Activated CD8-positive, alpha-beta T cell treated with anti-CD3 and anti-CD28 coated beads for 36 hours (primary cell): ENCODE results near the gene OTOF. TPM values are rescaled to one million over a fixed set of nuclear protein-coding genes. Genes with fewer than 3 reads are reported as not detected.

ENCODE experiments used
- ATAC-seq: fragments of 200-7000 bp; cut with Tn5 transposase; one replicate; pipeline ENCODE4 v1.10.0; 2021; ENCODE audit warnings: mild to moderate bottlenecking, moderate library complexity
- CTCF ChIA-PET: fragments of 350-600 bp; sonication (Branson Sonifier 250); formaldehyde crosslinking; loops from one replicate; lab custom pipeline; 2021; ENCODE audit warnings: antibody characterized with exemption; lab: Charles Lee
- POLR2A ChIA-PET: fragments of 350-600 bp; sonication (Branson Sonifier 250); formaldehyde crosslinking; loops from one replicate; lab custom pipeline; 2021; ENCODE audit warnings: antibody characterized with exemption; lab: Charles Lee
- DNase-seq: peaks from one replicate; pipeline ENCODE4 v3.0.0-alpha.2; 2020
- H3K27ac Mint-ChIP-seq: one replicate; pipeline ENCODE4 v1.8.0; 2021; ENCODE audit warnings: mild to moderate bottlenecking, mixed read lengths
- H3K27me3 Mint-ChIP-seq: one replicate; pipeline ENCODE4 v1.8.0; 2021; ENCODE audit warnings: mixed read lengths
- H3K36me3 Mint-ChIP-seq: one replicate; pipeline ENCODE4 v1.8.0; 2021; ENCODE audit warnings: low read depth, mixed read lengths
- H3K4me1 Mint-ChIP-seq: one replicate; pipeline ENCODE4 v1.8.0; 2021; ENCODE audit warnings: low read depth, mixed read lengths
- H3K4me3 Mint-ChIP-seq: one replicate; pipeline ENCODE4 v1.8.0; 2021; ENCODE audit warnings: mild to moderate bottlenecking, moderate library complexity, mixed read lengths
- H3K9me3 Mint-ChIP-seq: one replicate; pipeline ENCODE4 v1.8.0; 2021; ENCODE audit warnings: mixed read lengths
- intact Hi-C: fragments of 100-400 bp; cut with micrococcal nuclease; formaldehyde crosslinking; loops from one replicate; pipeline ENCODE4 v1.10.0; 2022
- total RNA-seq, 2 experiments: library from RNA; stranded (reverse); gene quantifications; one replicate each; pipeline ENCODE4 v1.2.3, GENCODE V29; 2021
- TF ChIP-seq, protein P1 (sequence below): fragments of 200-600 bp; IDR thresholded peaks from one replicate; pipeline ENCODE4 v1.8.0; 2022; ENCODE audit warnings: antibody characterized with exemption, mild to moderate bottlenecking

OTOF gene
- total RNA-seq, 2 experiments from 2014 or later: 0.60 to 0.81 TPM

DNA sequence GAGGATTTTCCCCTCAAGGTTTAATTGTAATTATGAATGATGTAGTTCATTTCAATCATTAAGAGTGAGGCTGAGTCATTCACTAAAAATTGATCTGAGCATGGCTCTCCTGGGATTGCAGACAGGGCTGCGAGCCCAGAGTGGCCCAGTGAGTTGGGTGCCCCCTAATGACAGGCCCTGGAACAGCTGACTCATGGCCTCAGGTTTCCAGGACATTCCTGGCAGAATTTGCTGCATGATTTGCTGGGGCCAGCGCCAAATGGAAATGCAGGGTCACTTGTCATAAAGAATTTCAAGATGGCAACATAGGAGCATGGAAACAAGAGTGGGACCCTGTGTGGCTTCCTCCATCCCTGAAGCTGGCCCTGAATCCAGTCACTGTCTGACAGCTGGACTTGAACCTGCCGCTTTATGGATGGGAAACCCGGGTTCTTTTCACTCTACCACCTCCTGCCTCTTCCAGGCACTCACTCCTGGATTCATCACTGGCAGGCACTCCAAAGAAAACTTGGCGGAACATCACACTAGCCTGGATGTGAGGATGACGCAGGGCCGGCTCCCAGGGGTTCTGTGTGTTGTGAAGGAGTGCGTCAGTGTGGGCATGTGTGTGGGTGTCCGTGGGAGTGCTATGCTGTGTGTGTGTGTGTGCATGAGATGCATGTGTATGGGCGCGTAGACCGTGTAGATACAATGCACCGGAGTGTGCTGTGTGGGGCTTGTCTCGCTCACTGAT lies 15.2 kb downstream of the OTOF start:
- ATAC-seq: peak; percentile 56
- ChIA-PET POLR2A (no interaction called here), CTCF (no interaction called here)
- H3K4me1 Mint-ChIP-seq: no peaks in the 10 kb centered on the region
- H3K36me3 Mint-ChIP-seq: no peaks in the 10 kb centered on the region
- no peaks in the 10 kb centered on the region for H3K27me3 Mint-ChIP-seq
- DNase-seq: peak; percentile 37
- TF ChIP-seq, protein P1, sequence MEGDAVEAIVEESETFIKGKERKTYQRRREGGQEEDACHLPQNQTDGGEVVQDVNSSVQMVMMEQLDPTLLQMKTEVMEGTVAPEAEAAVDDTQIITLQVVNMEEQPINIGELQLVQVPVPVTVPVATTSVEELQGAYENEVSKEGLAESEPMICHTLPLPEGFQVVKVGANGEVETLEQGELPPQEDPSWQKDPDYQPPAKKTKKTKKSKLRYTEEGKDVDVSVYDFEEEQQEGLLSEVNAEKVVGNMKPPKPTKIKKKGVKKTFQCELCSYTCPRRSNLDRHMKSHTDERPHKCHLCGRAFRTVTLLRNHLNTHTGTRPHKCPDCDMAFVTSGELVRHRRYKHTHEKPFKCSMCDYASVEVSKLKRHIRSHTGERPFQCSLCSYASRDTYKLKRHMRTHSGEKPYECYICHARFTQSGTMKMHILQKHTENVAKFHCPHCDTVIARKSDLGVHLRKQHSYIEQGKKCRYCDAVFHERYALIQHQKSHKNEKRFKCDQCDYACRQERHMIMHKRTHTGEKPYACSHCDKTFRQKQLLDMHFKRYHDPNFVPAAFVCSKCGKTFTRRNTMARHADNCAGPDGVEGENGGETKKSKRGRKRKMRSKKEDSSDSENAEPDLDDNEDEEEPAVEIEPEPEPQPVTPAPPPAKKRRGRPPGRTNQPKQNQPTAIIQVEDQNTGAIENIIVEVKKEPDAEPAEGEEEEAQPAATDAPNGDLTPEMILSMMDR: no peak
- no peaks in the 10 kb centered on the region for H3K9me3 Mint-ChIP-seq
- H3K27ac Mint-ChIP-seq: no peak overlapping the region
- no peak overlapping the region for H3K4me3 Mint-ChIP-seq
- intact Hi-C loops: loop anchor here (10.0 kb wide), 1 partner anchor 288 kb away; the partner anchor contains the start of gene GAREM2

DNA sequence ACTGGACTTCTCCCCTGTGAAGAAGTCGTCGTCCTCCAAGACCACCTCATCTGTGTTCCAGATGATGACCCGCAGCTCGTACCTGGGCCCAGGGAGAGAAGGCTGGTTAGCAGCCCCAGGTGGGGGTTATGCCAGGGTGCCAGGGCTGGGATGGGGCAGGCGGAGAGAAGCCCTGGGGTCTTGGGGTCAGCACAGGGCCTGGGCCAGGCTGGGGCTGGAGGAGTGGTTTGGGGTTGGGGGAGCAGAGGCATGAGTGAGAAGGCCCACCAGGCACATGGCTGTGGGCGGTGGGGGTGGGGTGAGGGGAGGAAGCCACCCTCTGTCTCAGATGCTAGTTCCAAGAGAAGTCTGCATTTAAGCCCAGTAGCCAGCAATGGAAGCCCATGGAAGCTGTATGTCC lies 15.8 kb downstream of the OTOF start:
- no peak for DNase-seq
- Mint-ChIP-seq H3K4me1 (no peaks in the 10 kb centered on the region), H3K27ac (no peak overlapping the region), H3K9me3 (no peaks in the 10 kb centered on the region), H3K27me3 (no peaks in the 10 kb centered on the region), H3K4me3 (no peak overlapping the region), H3K36me3 (no peaks in the 10 kb centered on the region)
- intact Hi-C loops: loop anchor here (10.0 kb wide), 1 partner anchor 287 kb away; the partner anchor contains the start of gene GAREM2
- TF ChIP-seq, protein P1: no peak
- CTCF ChIA-PET: no interaction called here
- POLR2A ChIA-PET: no interaction called here
- ATAC-seq: no peak

DNA sequence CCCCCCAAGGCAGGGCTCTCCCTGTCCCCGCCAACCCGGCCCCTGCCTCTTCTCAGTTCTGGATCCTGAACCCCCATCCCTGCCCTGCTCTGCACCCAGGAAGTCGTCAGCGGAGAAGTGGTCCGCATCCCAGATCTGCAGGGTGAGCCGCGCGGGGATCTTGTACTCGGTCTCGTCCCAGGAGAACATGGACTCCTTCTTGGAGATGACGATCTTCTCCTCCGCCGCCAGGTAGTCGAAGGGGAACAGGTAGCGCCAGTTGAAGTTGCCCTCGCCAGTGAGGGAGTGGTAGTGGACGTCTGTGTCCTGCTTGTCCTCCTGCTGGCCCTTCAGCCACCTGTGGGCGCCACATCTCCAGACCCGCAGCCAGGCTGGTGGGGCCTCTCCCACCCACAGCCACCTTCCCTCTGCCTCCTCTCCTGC lies 16.3 kb downstream of the OTOF start:
- ATAC-seq (no peak), DNase-seq (no peak)
- CTCF ChIA-PET: no interaction called here
- H3K4me1 Mint-ChIP-seq: no peaks in the 10 kb centered on the region
- H3K27ac Mint-ChIP-seq: no peak overlapping the region
- no peaks in the 10 kb centered on the region for H3K27me3 Mint-ChIP-seq
- no peak overlapping the region for H3K4me3 Mint-ChIP-seq
- intact Hi-C loops: loop anchor here (10.0 kb wide), 1 partner anchor 287 kb away; the partner anchor contains the start of gene GAREM2
- POLR2A ChIA-PET: no interaction called here
- H3K9me3 Mint-ChIP-seq: no peaks in the 10 kb centered on the region
- H3K36me3 Mint-ChIP-seq: no peaks in the 10 kb centered on the region
- TF ChIP-seq, protein P1: no peak

DNA sequence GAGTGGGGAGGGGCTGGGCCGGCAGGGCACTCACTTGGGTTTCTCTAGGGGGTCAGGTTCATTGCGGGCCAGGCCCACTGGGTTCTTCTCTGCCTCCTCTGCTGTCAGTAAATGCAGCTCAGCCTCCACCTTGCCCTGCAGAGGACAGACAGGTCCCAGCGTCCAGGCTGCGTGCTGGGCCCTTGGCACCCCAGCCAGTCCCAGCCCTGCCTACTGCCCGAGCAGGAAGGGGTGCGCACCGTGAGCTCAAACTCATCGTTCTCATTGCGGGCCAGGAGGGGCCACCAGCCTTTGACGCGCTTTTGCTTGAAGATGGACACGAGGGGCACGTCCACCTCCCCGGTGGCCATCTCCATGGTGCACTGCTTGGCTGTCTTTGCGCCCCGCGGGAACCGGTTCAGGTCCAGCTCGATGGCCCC lies 17.3 kb downstream of the OTOF start:
- no peaks in the 10 kb centered on the region for H3K36me3 Mint-ChIP-seq
- no peak overlapping the region for H3K27ac Mint-ChIP-seq
- DNase-seq (no peak), ATAC-seq (no peak)
- ChIA-PET CTCF (no interaction called here), POLR2A (no interaction called here)
- TF ChIP-seq, protein P1: no peak
- no peaks in the 10 kb centered on the region for H3K4me1 Mint-ChIP-seq
- H3K9me3 Mint-ChIP-seq: no peaks in the 10 kb centered on the region
- H3K27me3 Mint-ChIP-seq: no peaks in the 10 kb centered on the region
- H3K4me3 Mint-ChIP-seq: no peak overlapping the region
- intact Hi-C loops: loop anchor here (10.0 kb wide), 1 partner anchor 286 kb away; the partner anchor contains the start of gene GAREM2

DNA sequence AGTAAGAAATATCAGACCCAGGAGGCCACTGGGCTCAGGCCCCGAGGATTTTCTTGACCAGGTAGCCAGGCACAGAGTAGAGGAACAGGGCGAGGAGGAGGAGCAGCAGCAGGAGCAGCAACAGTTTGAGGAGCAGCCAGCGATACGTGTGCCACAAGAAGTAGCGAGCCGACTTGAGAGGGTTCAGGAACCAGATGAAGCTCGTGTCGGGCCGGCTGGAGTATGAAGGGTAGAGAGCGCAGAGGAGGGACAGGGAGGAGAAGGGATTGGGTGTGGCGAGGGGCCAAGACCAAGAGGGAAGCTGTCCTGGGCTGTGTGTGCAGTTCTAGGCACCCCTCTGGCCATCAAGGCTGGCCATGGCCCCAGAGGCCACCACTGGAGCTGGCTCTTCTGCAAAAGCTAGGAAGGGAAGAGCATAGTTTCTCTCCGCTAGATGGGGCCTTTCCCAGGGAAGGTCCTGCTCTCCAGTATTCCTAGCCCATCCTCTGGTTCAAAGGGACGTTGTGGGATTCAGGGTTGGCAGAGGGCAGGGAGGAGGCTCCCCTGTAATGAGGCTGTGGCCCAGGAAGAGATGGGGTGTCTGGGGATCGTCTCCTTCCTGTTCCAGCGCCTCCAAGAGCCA lies 17.8 kb downstream of the OTOF start:
- ATAC-seq (no peak), DNase-seq (no peak)
- Mint-ChIP-seq H3K27ac (no peak overlapping the region), H3K4me1 (no peaks in the 10 kb centered on the region), H3K36me3 (no peaks in the 10 kb centered on the region), H3K27me3 (no peaks in the 10 kb centered on the region), H3K4me3 (no peak overlapping the region), H3K9me3 (no peaks in the 10 kb centered on the region)
- POLR2A ChIA-PET: no interaction called here
- TF ChIP-seq, protein P1: no peak
- CTCF ChIA-PET: no interaction called here
- intact Hi-C loops: loop anchor here (10.0 kb wide), 1 partner anchor 285 kb away; the partner anchor contains the start of gene GAREM2
